HG03139 (cell line): ENCODE measurements around the gene TMEM107.
A peak's percentile ranks its signal among the peaks of the same experiment; 100 is the strongest.

Experiments used
- ATAC-seq: cut with Tn5 transposase; IDR thresholded peaks from one replicate; pipeline ENCODE4 v1.9.1; 2021; ENCODE audit not compliant: unreplicated experiment

The TMEM107 gene

GRCh38 chr17:8138672-8139371 is 37.4 kb downstream of the TMEM107 start:
- ATAC-seq, result peak; percentile 79

- ATAC-seq, result peak; percentile 7
Observed at GRCh38 chr17:8138374-8138671, 37.9 kb downstream of the TMEM107 start.

- no peak for ATAC-seq
Observed at GRCh38 chr17:8137645-8138373, 38.4 kb downstream of the TMEM107 start.

GRCh38 chr17:8133941-8134340 is 42.2 kb downstream of the TMEM107 start:
- ATAC-seq, result no peak

DNA sequence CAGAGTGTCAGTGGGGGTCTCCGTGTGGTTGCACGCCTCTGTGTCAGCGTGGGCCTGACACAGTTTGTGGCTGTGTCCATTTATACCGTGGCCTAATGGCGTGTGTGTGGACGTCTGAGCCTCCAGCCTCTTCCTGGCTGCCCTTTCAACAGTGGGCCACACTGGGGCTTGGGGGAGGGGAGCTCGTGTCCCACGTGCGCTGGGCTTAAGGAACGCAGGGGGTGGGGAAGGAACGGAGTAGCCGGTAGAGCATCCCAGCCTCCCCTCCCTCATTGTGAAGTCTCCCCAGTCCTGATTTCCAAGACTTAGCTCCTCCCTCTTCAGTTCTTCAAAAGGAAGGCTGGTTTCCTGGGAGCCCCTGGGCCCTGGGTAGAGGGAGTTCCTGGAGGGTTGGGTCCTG is 42.8 kb downstream of the TMEM107 start:
- ATAC-seq, result no peak

- no peak for ATAC-seq
Observed at GRCh38 chr17:8131844-8132441, 44.2 kb downstream of the TMEM107 start.

DNA sequence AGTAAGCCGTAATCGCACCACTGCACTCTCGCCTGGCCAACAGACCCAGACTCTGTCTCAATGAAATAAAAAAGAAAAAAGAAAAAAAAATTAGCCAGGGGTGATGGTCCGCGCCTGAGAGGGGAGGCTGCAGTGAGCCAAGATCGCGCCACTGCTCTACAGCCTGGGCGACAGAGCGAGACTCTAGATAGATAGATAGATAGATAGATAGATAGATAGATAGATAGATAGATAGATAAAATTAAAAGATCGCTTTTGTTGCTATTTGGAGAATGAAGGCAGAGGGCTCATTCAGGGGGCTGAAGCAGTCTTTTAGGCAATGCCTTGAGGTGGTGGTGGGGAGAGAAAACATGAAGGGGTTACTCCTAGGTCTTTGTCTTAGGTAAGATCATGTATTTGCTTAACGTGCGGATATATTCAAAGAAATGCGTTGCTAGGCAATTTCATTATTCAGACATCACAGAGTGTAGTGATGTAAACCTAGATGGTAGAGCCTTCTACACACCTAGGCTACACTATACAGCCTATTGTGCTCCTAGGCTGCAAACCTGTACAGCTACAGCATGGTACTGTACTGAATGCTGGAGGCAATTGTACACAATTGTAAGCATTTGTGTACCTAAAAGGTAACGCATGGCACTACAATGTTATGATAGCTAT is 47.9 kb downstream of the TMEM107 start:
- ATAC-seq, result no peak

DNA sequence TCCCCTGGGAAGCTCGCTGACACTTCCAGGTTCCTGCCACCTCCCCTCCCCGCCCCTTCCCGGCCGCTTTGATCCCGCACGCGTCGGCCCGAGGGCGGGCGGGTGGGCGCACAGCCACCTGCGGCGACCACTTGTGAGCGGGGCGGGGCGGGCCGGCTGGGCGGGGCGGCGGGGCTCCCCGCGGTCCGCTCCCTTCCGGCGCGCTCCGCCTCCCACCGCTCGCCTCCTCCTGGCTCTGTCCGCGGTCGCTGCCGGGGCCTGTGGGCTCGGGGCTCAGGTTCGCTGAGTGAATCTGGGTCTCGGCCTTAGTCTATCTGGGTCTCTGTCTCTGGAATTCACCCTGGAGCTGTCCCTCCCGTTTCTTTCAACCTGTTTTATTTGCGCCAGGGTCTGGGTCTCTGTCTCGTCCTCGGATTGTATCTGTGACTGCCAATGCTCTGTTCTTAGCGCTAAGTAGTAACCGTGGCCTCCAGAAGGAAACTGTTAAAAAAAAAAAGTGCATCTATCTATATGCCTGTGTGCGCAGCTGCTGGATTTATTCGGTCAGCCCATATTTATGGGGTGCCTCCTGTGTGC is 49.6 kb downstream of the TMEM107 start:
- ATAC-seq, result no peak

DNA sequence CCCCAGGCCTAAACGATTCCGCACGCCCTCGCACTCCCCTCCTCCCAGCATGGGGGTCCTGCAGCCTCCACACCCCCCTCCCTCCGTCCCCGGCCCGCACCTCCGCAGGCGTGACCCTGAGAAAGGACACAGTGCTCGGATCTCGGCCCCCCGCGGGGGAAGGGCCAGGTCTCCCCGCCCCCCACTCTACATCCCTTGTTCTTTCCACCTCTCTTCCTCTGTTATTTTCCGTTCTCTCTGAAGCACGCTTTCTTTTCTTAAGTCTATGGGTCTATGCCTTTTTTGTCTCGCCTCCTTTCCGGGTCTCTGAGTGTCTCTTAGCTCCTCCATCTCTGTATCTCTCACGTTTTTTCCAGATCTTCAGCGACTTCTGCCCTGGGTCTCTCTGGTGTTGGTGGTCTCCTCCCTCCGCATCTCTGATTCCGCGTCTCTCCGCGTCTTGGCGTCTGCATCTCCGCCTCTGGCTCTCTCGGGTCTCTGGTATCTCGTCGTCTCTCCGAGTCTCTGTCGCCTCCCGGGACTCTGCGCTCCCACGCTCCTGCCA is 50.2 kb downstream of the TMEM107 start:
- ATAC-seq, result no peak

GRCh38 chr17:8125154-8125946 is 50.8 kb downstream of the TMEM107 start:
- ATAC-seq, result no peak

GRCh38 chr17:8124350-8125153 is 51.6 kb downstream of the TMEM107 start:
- ATAC-seq, result no peak

DNA sequence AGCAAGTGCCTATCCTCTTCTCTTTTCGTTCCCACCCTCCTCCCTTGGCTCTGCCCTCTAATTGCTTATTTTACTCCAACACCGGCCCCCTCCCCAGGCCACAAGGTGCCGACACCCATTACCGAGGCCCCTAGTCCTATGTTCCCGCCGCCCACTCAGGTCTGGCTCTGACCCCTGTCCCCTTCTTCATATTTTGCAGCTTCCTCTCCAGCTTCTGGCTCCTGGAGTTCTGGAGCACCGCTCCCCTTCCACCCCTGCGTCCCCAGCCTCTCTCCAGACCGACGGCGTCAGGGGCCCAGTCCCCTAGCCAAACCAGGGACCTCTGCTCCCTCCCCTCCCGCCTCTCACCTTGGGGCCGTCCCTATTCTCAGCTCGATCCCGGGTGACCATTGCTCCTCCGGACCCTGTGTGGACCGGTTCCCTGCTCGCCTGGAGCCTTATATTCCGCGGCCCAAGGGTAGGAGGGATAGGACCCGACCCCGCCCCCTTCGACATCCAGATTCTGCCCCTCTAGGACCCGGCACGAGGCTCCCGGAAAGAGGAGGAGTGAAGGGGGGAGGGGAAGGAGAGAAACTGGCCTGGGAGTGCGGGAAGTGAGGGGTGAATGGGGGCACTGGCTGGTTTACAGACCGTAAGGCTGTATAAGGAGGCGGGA is 52.4 kb downstream of the TMEM107 start, which contains the start of gene HES7:
Gene HES7, minus strand, starts transcription at position 412 of the 655 bp plus-strand sequence. Its CDS starts 22 bp downstream, at position 390.
- no peak for ATAC-seq

GRCh38 chr17:8122924-8123694 is 53.1 kb downstream of the TMEM107 start:
- ATAC-seq, result no peak
